HTR-8/SVneo (cell line): ENCODE data around the gene TSC2.
"Not testable (repeated sequence)": the region's sequence is repeated elsewhere in the genome, so short reads cannot be mapped to it uniquely, and the experiment has no call there.

Source experiments
- DNase-seq: peaks from one replicate; pipeline ENCODE4 v3.0.0; 2011; ENCODE audit warnings: low spot score, mixed read lengths; ENCODE audit not compliant: insufficient read length
- FAIRE-seq: peaks from 2 replicates; lab custom pipeline; 2011; peaks lifted over from hg19 to GRCh38; lab: Jason Lieb, UNC

Gene TSC2

GRCh38 chr16:2093793-2094192 is 46.0 kb downstream of the TSC2 start:
- FAIRE-seq (no peak), DNase-seq (no peak)

- DNase-seq = no peak
These were observed 47.6 kb downstream of the TSC2 start for GRCh38 chr16:2095315-2095853.

GRCh38 chr16:2095918-2096582 is 48.3 kb downstream of the TSC2 start:
- DNase-seq (no peak), FAIRE-seq (peak; percentile 9)

More at GRCh38 chr16:2095315-2095853, 47.6 kb downstream of the TSC2 start:
- FAIRE-seq = no peak

GRCh38 chr16:2096853-2097595 is 49.2 kb downstream of the TSC2 start:
- DNase-seq (no peak), FAIRE-seq (no peak)

- DNase-seq, FAIRE-seq: not testable (repeated sequence)
These were observed 49.9 kb downstream of the TSC2 start for GRCh38 chr16:2097689-2098088.

- not testable (repeated sequence) for FAIRE-seq, DNase-seq
These were observed 53.8 kb downstream of the TSC2 start for GRCh38 chr16:2101581-2101980.

- no peak for DNase-seq
- no peak for FAIRE-seq
These were observed 54.7 kb downstream of the TSC2 start for GRCh38 chr16:2102471-2102870.

GRCh38 chr16:2104464-2104863 is 56.7 kb downstream of the TSC2 start:
- FAIRE-seq, DNase-seq: not testable (repeated sequence)

GRCh38 chr16:2105291-2105690 is 57.5 kb downstream of the TSC2 start:
- DNase-seq, FAIRE-seq: not testable (repeated sequence)

- not testable (repeated sequence) for FAIRE-seq, DNase-seq
These were observed 58.0 kb downstream of the TSC2 start for GRCh38 chr16:2105769-2106168.

GRCh38 chr16:2106211-2106610 is 58.4 kb downstream of the TSC2 start:
- not testable (repeated sequence) for FAIRE-seq, DNase-seq

- not testable (repeated sequence) for FAIRE-seq, DNase-seq
These were observed 59.5 kb downstream of the TSC2 start for GRCh38 chr16:2107121-2107790.

GRCh38 chr16:2107791-2108125 is 60.0 kb downstream of the TSC2 start:
- FAIRE-seq, DNase-seq: not testable (repeated sequence)

GRCh38 chr16:2108446-2109270 is 60.9 kb downstream of the TSC2 start:
- not testable (repeated sequence) for FAIRE-seq, DNase-seq

GRCh38 chr16:2109271-2109580 is 61.4 kb downstream of the TSC2 start:
- FAIRE-seq, DNase-seq: not testable (repeated sequence)

- FAIRE-seq, DNase-seq: not testable (repeated sequence)
These were observed 62.1 kb downstream of the TSC2 start for GRCh38 chr16:2109872-2110271.

- not testable (repeated sequence) for FAIRE-seq, DNase-seq
These were observed 62.7 kb downstream of the TSC2 start for GRCh38 chr16:2110332-2111008.

- not testable (repeated sequence) for FAIRE-seq, DNase-seq
These were observed 63.2 kb downstream of the TSC2 start for GRCh38 chr16:2111009-2111353.
